ENCODE measurements around the gene ATP6V0A1. TPM values are rescaled to one million over a fixed set of nuclear protein-coding genes. Genes with fewer than 3 reads are reported as not detected.
A peak's percentile ranks its signal among the peaks of the same experiment; 100 is the strongest.

ATP6V0A1 gene
- total and polyA plus RNA-seq, 4 donors = 44.4 to 203 (median 74.5) TPM

DNA sequence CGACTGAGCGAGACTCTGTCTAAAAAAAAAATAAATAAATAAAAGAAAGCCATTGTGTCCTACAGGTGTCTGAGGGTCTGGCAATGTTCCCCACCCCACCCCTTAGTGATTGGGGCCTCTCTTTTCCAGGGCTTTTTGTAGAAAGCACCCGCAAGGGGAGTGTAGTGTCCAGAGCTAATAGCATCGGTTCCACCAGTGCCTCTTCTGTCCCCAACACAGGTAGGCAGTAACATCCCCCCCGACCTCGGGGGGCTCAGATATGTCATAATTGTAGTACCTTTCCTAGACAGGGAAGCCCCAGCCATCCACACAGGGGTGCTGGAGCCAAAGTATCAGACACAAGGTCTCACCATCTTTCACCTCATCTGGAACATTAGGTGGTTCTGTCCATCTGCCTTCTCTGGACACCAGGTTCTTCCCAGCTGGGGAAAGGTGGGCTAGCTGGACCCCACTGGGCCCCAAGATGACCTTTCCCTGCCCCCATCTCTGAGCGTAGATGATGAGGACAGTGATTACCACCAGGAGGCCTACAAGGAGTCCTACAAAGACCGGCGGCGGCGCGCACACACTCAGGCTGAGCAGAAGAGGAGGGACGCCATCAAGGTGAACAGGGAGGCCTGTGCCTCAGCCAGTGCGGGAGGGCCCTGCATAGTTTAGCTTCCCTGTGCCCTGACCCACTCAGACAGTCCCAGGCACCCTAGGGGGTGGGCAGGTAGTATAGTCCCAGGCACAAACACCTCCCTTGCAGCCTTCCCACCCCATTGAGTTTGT, 109.8 kb downstream of the ATP6V0A1 start:
- ATAC-seq (ENCODE audit: insufficient read depth, low FRiP score) (no peak), DNase-seq (no peak)
- TF ChIP-seq, protein P1, sequence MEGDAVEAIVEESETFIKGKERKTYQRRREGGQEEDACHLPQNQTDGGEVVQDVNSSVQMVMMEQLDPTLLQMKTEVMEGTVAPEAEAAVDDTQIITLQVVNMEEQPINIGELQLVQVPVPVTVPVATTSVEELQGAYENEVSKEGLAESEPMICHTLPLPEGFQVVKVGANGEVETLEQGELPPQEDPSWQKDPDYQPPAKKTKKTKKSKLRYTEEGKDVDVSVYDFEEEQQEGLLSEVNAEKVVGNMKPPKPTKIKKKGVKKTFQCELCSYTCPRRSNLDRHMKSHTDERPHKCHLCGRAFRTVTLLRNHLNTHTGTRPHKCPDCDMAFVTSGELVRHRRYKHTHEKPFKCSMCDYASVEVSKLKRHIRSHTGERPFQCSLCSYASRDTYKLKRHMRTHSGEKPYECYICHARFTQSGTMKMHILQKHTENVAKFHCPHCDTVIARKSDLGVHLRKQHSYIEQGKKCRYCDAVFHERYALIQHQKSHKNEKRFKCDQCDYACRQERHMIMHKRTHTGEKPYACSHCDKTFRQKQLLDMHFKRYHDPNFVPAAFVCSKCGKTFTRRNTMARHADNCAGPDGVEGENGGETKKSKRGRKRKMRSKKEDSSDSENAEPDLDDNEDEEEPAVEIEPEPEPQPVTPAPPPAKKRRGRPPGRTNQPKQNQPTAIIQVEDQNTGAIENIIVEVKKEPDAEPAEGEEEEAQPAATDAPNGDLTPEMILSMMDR (IDR thresholded peaks at IDR 0.05; ENCODE audit: control extremely low read depth, extremely low read depth) = no peak
- peaks cover 0 to 19% (median 10%) of the 10 kb centered on the region in 5 donors for H3K4me1 ChIP-seq (ENCODE audit: control insufficient read depth in 5 of 5, insufficient read depth in 5 of 5, low read length in 5 of 5)
- H3K27ac ChIP-seq (ENCODE audit: low read depth in 1 of 2, low read length in 1 of 2) = peak overlapping the region in 1 of 2 donors; percentile 9
- H3K27me3 ChIP-seq (ENCODE audit: control insufficient read depth in 3 of 3, insufficient read depth in 3 of 3, low read length in 2 of 3) = no peaks in the 10 kb centered on the region
- H3K36me3 ChIP-seq (ENCODE audit: control insufficient read depth in 4 of 4, insufficient read depth in 4 of 4, low read length in 4 of 4) = peaks cover 23 to 58% (median 55%) of the 10 kb centered on the region in 4 donors
- 87 to 92% methylated on average over 14 of the region's 14 CpGs for WGBS, 2 donors
- no peak overlapping the region for H3K9ac ChIP-seq (ENCODE audit: insufficient read depth in 1 of 2, low read length in 2 of 2)
- no peak overlapping the region for H3K4me3 ChIP-seq
- H3K9me3 ChIP-seq (ENCODE audit: control insufficient read depth in 4 of 4, insufficient read depth in 3 of 4, low read length in 3 of 4) = no peaks in the 10 kb centered on the region

DNA sequence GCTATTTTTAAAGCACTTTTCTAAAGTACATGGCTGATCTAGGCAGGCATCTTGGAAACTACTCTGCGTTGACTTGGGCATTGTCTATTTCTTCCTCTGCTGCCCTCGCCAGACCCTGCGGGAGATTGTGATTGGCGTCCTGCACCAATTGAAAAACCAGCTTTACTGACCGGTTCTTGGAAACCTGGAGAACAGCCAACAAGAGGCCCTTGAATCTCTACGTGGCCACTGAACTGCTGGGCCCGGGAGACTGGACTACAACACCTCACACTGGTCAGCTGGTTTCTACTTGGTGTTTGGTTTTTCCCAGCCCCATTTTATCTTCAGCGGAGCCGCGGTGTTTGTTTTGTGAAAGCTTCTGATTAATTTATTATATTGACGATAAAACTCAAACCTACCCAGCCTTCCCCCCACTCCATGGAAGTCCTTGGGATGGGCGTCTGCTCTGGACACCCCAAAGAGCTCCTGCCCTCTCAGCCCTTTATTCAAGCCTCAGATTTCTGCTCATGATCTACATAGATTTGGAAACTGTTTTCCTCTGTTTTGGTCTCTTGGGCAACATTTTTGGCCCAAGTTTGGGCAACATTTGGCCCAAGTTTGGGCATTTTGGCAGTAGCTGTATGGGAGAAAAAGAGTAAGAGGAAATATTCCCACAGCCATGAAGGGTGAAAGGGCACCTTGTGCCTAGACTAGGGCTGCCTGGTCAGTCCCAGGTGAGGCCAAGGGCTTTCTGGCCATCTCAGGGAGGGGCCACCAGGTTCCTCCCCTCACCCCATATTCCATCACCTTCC, 113.0 kb downstream of the ATP6V0A1 start:
- DNase-seq = no peak
- H3K36me3 ChIP-seq (ENCODE audit: control insufficient read depth in 4 of 4, insufficient read depth in 4 of 4, low read length in 4 of 4) = peaks cover 27 to 53% (median 42%) of the 10 kb centered on the region in 4 donors
- 67 to 89% methylated on average over 12 of the region's 12 CpGs for WGBS, 2 donors

More for the DNA sequence above, 113.0 kb downstream of the ATP6V0A1 start:
- H3K27ac ChIP-seq (ENCODE audit: low read depth in 1 of 2, low read length in 1 of 2) = peak overlapping the region in 1 of 2 donors; percentile 20
- no peaks in the 10 kb centered on the region for H3K27me3 ChIP-seq (ENCODE audit: control insufficient read depth in 3 of 3, insufficient read depth in 3 of 3, low read length in 2 of 3)
- H3K4me3 ChIP-seq = no peak overlapping the region
- no peak for ATAC-seq (ENCODE audit: insufficient read depth, low FRiP score)
- H3K9ac ChIP-seq (ENCODE audit: insufficient read depth in 1 of 2, low read length in 2 of 2) = no peak overlapping the region
- no peaks in the 10 kb centered on the region for H3K9me3 ChIP-seq (ENCODE audit: control insufficient read depth in 4 of 4, insufficient read depth in 3 of 4, low read length in 3 of 4)
- H3K4me1 ChIP-seq (ENCODE audit: control insufficient read depth in 5 of 5, insufficient read depth in 5 of 5, low read length in 5 of 5) = peaks cover 0 to 17% (median 2%) of the 10 kb centered on the region in 5 donors
- TF ChIP-seq, protein P1 (IDR thresholded peaks at IDR 0.05; ENCODE audit: control extremely low read depth, extremely low read depth) = no peak

Small RNAs within 50 kb of the gene (small RNA-seq; reads per million reads assigned to genes)
- gene MIR548AT (ENCODE audit: low replicate concordance) = 0.10 reads per million
- not detected for gene RNU7-97P (ENCODE audit: low replicate concordance)

Other genes starting within 250 kb of the ATP6V0A1 start
- 10 to 100 TPM; 49.5 to 53.6 TPM for gene STAT5B, start 182.5 kb upstream of the ATP6V0A1 start, total RNA-seq
- gene STAT5B, start 182.5 kb upstream of the ATP6V0A1 start, polyA plus RNA-seq = 10 to 100 TPM; 23.3 to 46.8 TPM
- 10 to 100 TPM; 20.9 to 52.0 TPM for gene STAT5A, start 170.4 kb upstream of the ATP6V0A1 start, total RNA-seq
- 10 to 100 TPM; 16.4 to 42.8 TPM for gene STAT5A, start 170.4 kb upstream of the ATP6V0A1 start, polyA plus RNA-seq
- 100 to 1,000 TPM; 267 to 297 TPM for gene STAT3, start 70.4 kb upstream of the ATP6V0A1 start, total RNA-seq
- gene STAT3, start 70.4 kb upstream of the ATP6V0A1 start, polyA plus RNA-seq = 100 to 1,000 TPM in 1 of 2 donors, 10 to 100 TPM in 1; 69.9 to 211 TPM
- 100 to 1,000 TPM; 185 to 277 TPM for gene CAVIN1, start 35.6 kb upstream of the ATP6V0A1 start, total RNA-seq
- gene CAVIN1, start 35.6 kb upstream of the ATP6V0A1 start, polyA plus RNA-seq = 100 to 1,000 TPM; 110 to 134 TPM
- gene NAGLU, start 77.4 kb downstream of the ATP6V0A1 start, total RNA-seq = 10 to 100 TPM; 16.8 to 69.8 TPM
- gene NAGLU, start 77.4 kb downstream of the ATP6V0A1 start, polyA plus RNA-seq = 10 to 100 TPM; 32.3 to 37.9 TPM
- 1 to 10 TPM in 1 of 2 donors, under 1 TPM in 1; 0.98 to 1.3 TPM for gene HSD17B1, start 94.0 kb downstream of the ATP6V0A1 start, total RNA-seq
- 1 to 10 TPM; 1.8 to 2.4 TPM for gene HSD17B1, start 94.0 kb downstream of the ATP6V0A1 start, polyA plus RNA-seq
- gene COASY, start 103.3 kb downstream of the ATP6V0A1 start, total RNA-seq = 10 to 100 TPM; 25.9 to 93.2 TPM
- gene COASY, start 103.3 kb downstream of the ATP6V0A1 start, polyA plus RNA-seq = 10 to 100 TPM; 57.3 to 71.3 TPM
- gene MLX, start 108.2 kb downstream of the ATP6V0A1 start, total RNA-seq = 10 to 100 TPM; 31.9 to 69.7 TPM
- gene MLX, start 108.2 kb downstream of the ATP6V0A1 start, polyA plus RNA-seq = 10 to 100 TPM; 61.8 to 71.6 TPM
- gene PSMC3IP, start 118.9 kb downstream of the ATP6V0A1 start, total RNA-seq = 1 to 10 TPM; 3.4 to 7.5 TPM
- 1 to 10 TPM; 3.7 to 4.3 TPM for gene PSMC3IP, start 118.9 kb downstream of the ATP6V0A1 start, polyA plus RNA-seq
- gene RETREG3, start 150.5 kb downstream of the ATP6V0A1 start, total RNA-seq = 10 to 100 TPM; 61.3 to 62.7 TPM
- gene RETREG3, start 150.5 kb downstream of the ATP6V0A1 start, polyA plus RNA-seq = 10 to 100 TPM; 16.1 to 27.6 TPM
- 10 to 100 TPM; 12.1 to 38.1 TPM for gene TUBG1, start 150.8 kb downstream of the ATP6V0A1 start, total RNA-seq
- gene TUBG1, start 150.8 kb downstream of the ATP6V0A1 start, polyA plus RNA-seq = 10 to 100 TPM; 31.1 to 39.0 TPM
- gene TUBG2, start 200.4 kb downstream of the ATP6V0A1 start, total RNA-seq = 10 to 100 TPM; 13.0 to 22.0 TPM
- 10 to 100 TPM in 1 of 2 donors, 1 to 10 TPM in 1; 6.9 to 10.5 TPM for gene TUBG2, start 200.4 kb downstream of the ATP6V0A1 start, polyA plus RNA-seq
- 10 to 100 TPM; 23.9 to 30.2 TPM for gene PLEKHH3, start 218.1 kb downstream of the ATP6V0A1 start, total RNA-seq
- gene PLEKHH3, start 218.1 kb downstream of the ATP6V0A1 start, polyA plus RNA-seq = 10 to 100 TPM; 21.2 to 22.0 TPM
- gene CCR10, start 223.0 kb downstream of the ATP6V0A1 start, total RNA-seq = 1 to 10 TPM in 1 of 2 donors, under 1 TPM in 1; 1.00 to 1.9 TPM
- 1 to 10 TPM in 1 of 2 donors, under 1 TPM in 1; 0.55 to 3.1 TPM for gene CCR10, start 223.0 kb downstream of the ATP6V0A1 start, polyA plus RNA-seq
- 10 to 100 TPM in 1 of 2 donors, 1 to 10 TPM in 1; 9.9 to 12.5 TPM for gene CNTNAP1, start 223.7 kb downstream of the ATP6V0A1 start, total RNA-seq
- gene CNTNAP1, start 223.7 kb downstream of the ATP6V0A1 start, polyA plus RNA-seq = 1 to 10 TPM; 2.9 to 5.4 TPM